ENCODE data around the gene HMGXB4. TPM values are rescaled to one million over a fixed set of nuclear protein-coding genes. Genes with fewer than 3 reads are reported as not detected.

The HMGXB4 gene
- total and polyA plus RNA-seq, 2 of the 13 experiments (the other 11 are each of a cell fraction or from before 2014, with no cell fraction given), result 13.9 to 16.3 TPM

DNA sequence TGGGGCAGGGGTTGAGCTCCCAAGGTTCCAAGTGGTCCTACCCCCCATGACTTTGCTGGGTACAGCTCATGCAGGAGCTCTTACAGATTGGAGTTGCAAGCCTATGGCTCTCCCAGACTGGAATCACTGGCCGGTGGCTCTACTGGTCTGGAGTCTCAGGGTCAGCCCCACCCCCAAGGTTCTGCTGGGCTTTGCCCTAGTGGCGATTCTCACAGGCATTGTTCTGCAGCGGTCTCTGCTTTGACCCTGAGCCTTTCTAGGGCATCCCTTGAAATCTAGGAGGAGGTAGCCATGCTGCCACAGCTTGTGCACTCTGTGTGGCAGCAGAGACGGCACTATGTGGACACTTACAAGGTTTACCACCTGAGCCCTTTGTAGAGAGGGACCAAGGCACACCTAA is 49.3 kb upstream of the HMGXB4 start:
- FAIRE-seq, result no peak
- in situ Hi-C loops (cut with HindIII; ENCODE audit: extremely low pct_ligation_motif_present, low pct_unique_long_range_greater_than_20kb) (no loop called here), intact Hi-C loops (cut with micrococcal nuclease; ENCODE audit: unreplicated experiment) (no loop called here)
- peak; percentile 82 for ATAC-seq
- H3K4me2 ChIP-seq (ENCODE audit: low read depth, low read length), result no peak overlapping the region
- H2AFZ ChIP-seq (ENCODE audit: low read length), result no peak overlapping the region
- H3K9ac ChIP-seq (ENCODE audit: insufficient read depth, low read depth, low read length), result no peak overlapping the region
- no peaks in the 10 kb centered on the region for H3K79me2 ChIP-seq (ENCODE audit: insufficient read depth, low read length)
- WGBS (ENCODE audit: low lambda C conversion rate), result 20% methylated on average over 1 of the region's 4 CpGs
- DNase-seq (ENCODE audit: low spot score), result no peak
- 0 out of 2 replicates have a peak, but pooled peaks cover 7% of the 10 kb centered on the region for H3K4me1 ChIP-seq (ENCODE audit: insufficient read depth, low read length)
- POLR2A ChIA-PET, result no interaction called here
- no peaks in the 10 kb centered on the region; the same call in 1 of the 2 replicates for H4K20me1 ChIP-seq (ENCODE audit: insufficient read depth, low read length)
- no peak overlapping the region for H3K27ac ChIP-seq (ENCODE audit: extremely low read length, insufficient read depth, low read length)
- TF ChIP-seq, protein P1, sequence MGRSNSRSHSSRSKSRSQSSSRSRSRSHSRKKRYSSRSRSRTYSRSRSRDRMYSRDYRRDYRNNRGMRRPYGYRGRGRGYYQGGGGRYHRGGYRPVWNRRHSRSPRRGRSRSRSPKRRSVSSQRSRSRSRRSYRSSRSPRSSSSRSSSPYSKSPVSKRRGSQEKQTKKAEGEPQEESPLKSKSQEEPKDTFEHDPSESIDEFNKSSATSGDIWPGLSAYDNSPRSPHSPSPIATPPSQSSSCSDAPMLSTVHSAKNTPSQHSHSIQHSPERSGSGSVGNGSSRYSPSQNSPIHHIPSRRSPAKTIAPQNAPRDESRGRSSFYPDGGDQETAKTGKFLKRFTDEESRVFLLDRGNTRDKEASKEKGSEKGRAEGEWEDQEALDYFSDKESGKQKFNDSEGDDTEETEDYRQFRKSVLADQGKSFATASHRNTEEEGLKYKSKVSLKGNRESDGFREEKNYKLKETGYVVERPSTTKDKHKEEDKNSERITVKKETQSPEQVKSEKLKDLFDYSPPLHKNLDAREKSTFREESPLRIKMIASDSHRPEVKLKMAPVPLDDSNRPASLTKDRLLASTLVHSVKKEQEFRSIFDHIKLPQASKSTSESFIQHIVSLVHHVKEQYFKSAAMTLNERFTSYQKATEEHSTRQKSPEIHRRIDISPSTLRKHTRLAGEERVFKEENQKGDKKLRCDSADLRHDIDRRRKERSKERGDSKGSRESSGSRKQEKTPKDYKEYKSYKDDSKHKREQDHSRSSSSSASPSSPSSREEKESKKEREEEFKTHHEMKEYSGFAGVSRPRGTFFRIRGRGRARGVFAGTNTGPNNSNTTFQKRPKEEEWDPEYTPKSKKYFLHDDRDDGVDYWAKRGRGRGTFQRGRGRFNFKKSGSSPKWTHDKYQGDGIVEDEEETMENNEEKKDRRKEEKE (IDR thresholded peaks at IDR 0.05), result no peak
- TF ChIP-seq NRL (CRISPR knock-in tag; IDR thresholded peaks at IDR 0.05; ENCODE audit: borderline replicate concordance), result no peak
- no peak for TF ChIP-seq SSRP1 (CRISPR knock-in tag; IDR thresholded peaks at IDR 0.05)
- no peak for TF ChIP-seq PRMT3 (CRISPR knock-in tag; IDR thresholded peaks at IDR 0.05; ENCODE audit: borderline replicate concordance, low read depth)
- TF ChIP-seq, protein P2, sequence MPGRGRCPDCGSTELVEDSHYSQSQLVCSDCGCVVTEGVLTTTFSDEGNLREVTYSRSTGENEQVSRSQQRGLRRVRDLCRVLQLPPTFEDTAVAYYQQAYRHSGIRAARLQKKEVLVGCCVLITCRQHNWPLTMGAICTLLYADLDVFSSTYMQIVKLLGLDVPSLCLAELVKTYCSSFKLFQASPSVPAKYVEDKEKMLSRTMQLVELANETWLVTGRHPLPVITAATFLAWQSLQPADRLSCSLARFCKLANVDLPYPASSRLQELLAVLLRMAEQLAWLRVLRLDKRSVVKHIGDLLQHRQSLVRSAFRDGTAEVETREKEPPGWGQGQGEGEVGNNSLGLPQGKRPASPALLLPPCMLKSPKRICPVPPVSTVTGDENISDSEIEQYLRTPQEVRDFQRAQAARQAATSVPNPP (CRISPR knock-in tag; IDR thresholded peaks at IDR 0.05), result no peak
- TF ChIP-seq JUNB (CRISPR knock-in tag; IDR thresholded peaks at IDR 0.05; ENCODE audit: borderline replicate concordance), result no peak
- no peak for TF ChIP-seq NKX3-1 (CRISPR knock-in tag; IDR thresholded peaks at IDR 0.05)
- TF ChIP-seq, protein P3, sequence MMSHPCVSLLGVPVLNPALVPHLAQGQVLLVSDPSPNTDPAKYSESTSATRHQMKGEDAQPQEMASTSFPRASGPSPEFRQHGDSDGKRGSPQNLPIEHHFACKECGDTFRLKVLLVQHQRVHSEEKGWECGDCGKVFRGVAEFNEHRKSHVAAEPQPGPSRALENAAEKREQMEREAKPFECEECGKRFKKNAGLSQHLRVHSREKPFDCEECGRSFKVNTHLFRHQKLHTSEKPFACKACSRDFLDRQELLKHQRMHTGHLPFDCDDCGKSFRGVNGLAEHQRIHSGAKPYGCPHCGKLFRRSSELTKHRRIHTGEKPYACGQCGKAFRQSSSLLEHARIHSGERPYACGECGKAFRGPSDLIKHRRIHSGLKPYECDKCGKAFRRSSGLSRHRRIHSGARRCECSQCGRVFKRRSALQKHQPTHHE (CRISPR knock-in tag; IDR thresholded peaks at IDR 0.05; ENCODE audit: borderline replicate concordance), result no peak
- TF ChIP-seq, protein P4, sequence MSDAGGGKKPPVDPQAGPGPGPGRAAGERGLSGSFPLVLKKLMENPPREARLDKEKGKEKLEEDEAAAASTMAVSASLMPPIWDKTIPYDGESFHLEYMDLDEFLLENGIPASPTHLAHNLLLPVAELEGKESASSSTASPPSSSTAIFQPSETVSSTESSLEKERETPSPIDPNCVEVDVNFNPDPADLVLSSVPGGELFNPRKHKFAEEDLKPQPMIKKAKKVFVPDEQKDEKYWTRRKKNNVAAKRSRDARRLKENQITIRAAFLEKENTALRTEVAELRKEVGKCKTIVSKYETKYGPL (CRISPR knock-in tag; IDR thresholded peaks at IDR 0.05), result no peak
- TF ChIP-seq ZNF180 (CRISPR knock-in tag; IDR thresholded peaks at IDR 0.05; ENCODE audit: borderline replicate concordance, low read depth), result no peak
- TF ChIP-seq SOX5 (CRISPR knock-in tag; IDR thresholded peaks at IDR 0.05; ENCODE audit: borderline replicate concordance), result no peak
- TF ChIP-seq, protein P5, sequence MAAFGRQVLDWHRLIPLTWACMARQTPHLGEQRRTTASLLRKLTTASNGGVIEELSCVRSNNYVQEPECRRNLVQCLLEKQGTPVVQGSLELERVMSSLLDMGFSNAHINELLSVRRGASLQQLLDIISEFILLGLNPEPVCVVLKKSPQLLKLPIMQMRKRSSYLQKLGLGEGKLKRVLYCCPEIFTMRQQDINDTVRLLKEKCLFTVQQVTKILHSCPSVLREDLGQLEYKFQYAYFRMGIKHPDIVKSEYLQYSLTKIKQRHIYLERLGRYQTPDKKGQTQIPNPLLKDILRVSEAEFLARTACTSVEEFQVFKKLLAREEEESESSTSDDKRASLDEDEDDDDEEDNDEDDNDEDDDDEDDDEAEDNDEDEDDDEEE (CRISPR knock-in tag; IDR thresholded peaks at IDR 0.05), result no peak
- no peak for TF ChIP-seq ZBTB1 (CRISPR knock-in tag; IDR thresholded peaks at IDR 0.05; ENCODE audit: borderline replicate concordance)
- no peak for TF ChIP-seq ZFP37 (CRISPR knock-in tag; IDR thresholded peaks at IDR 0.05; ENCODE audit: borderline replicate concordance)
- no peak for TF ChIP-seq RCOR2 (CRISPR knock-in tag; IDR thresholded peaks at IDR 0.05)
- TF ChIP-seq SP2 (CRISPR knock-in tag; IDR thresholded peaks at IDR 0.05), result no peak
- H3K4me3 ChIP-seq (replicated peaks in 1 of 3; ENCODE audit: insufficient read depth in 1 of 3, low read depth in 2 of 3, low read length in 3 of 3), result no peak overlapping the region
- H3K9me3 ChIP-seq (ENCODE audit: low read length), result no peaks in the 10 kb centered on the region
- no peaks in the 10 kb centered on the region for H3K27me3 ChIP-seq (ENCODE audit: control insufficient read depth in 1 of 2, insufficient read depth in 2 of 2, low read length in 2 of 2)
- no TSS peak for BruUV-seq (replicated peaks)
- CTCF ChIA-PET (ENCODE audit: low intra/inter-chr PET ratio, low total read pairs), result no interaction called here
- H3K36me3 ChIP-seq (replicated peaks in 1 of 2; ENCODE audit: control insufficient read depth in 1 of 2, insufficient read depth in 2 of 2, low read length in 2 of 2), result peaks cover 0 to 4% of the 10 kb centered on the region in 2 experiments; a peak in 3 of 5 replicates

Measured in HepG2 (cell line).